SH-SY5Y (cell line): ENCODE results near the gene OIP5.

Source experiments
- GATA2 ChIP-seq: IDR thresholded peaks from 2 replicates; pipeline ENCODE4 v1.6.1; 2011; ENCODE audit warnings: mild to moderate bottlenecking, low read depth, low read length
- GATA3 ChIP-seq: IDR thresholded peaks from 2 replicates; pipeline ENCODE4 v1.6.1; 2011; ENCODE audit warnings: low read depth, mild to moderate bottlenecking, low read length, moderate library complexity

Gene OIP5

DNA sequence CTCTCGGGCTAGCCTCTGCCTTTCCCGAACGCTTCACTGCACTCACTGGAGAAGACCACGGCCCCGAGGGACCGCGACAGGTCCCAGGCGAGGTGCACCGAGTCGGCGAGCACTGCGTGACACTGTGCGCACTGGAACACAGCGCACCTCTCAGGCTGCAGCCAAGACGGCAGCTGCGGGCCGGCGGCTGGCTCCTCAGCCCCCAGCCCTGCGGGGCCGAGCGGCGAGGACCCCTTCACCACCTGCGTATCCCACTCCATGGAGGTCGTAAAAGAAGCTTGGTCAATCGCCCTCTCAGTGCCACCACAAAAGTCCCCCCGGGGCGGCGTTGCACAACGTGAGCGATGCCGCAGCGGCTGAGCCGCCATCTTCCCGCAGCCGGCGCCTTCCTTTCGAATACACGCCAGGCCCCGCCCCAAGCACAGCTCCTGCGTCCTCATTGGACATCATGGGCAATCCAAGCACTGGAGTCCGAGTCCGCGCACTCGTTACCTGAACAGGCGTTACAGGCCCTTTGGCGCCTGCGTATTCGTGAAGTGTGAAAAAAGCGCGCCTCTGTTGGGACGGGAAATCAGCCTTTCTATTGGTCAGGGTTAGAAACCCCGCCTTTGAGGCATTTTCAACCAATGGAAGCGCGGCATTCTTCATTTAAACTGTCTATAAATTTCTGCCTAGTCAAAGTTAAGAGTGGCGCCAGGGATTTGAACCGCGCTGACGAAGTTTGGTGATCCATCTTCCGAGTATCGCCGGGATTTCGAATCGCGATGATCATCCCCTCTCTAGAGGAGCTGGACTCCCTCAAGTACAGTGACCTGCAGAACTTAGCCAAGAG lies at the start of gene OIP5, which contains the start of gene NUSAP1:
Gene OIP5, minus strand, starts transcription at position 398 of the 832 bp plus-strand sequence. Its CDS starts 30 bp downstream, at position 368.
Gene NUSAP1, plus strand, starts transcription at position 688 of the 832 bp plus-strand sequence. Its CDS starts 77 bp downstream, at position 765.
- TF ChIP-seq GATA2 (no peak), GATA3 (no peak)

DNA sequence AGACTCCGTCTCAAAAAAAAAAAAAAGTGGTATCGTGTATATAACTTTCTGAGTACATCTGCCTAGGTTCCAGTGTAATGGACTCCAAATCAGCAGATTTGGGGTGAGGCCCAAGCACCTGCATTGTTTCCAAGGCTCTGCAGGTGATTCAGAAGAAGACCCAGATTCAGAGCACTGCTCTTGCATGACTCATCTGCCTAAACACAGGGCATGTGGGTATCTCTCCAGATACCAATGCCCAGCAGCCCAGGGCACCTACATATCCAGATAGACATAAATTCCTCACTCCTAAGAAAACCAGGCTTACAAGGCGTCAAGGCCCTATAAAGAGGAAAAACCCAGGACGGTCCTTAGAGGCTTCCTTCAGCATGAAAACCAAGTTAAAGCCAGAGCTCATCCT lies 45.6 kb upstream of the OIP5 start:
- no peak for TF ChIP-seq GATA3
- no peak for TF ChIP-seq GATA2

DNA sequence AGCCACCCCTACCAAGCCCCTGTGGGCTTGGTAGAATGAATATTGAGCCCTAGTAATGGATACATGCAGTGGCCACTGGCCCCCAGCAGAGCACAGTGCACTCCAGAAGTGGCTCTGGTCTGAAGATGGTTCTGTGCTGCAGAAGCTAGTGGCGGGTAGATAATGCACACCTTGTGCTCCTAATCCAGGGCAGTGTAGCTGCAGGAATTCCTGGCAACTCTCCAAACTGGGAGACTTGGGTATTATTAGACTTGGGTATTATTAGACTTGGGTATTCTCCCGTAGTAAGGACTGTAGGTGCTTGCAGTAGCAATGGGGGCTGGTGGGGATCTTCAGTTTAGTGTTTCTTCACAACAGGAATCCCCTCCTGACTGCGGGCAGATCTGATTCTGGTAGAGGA lies 35.0 kb upstream of the OIP5 start:
- TF ChIP-seq GATA3 (no peak), GATA2 (no peak)

GRCh38 chr15:41354371-41354770 lies 22.0 kb upstream of the OIP5 start:
- TF ChIP-seq GATA2 (no peak), GATA3 (no peak)

GRCh38 chr15:41350057-41350717 lies 17.8 kb upstream of the OIP5 start:
- TF ChIP-seq GATA3 (no peak), GATA2 (no peak)

DNA sequence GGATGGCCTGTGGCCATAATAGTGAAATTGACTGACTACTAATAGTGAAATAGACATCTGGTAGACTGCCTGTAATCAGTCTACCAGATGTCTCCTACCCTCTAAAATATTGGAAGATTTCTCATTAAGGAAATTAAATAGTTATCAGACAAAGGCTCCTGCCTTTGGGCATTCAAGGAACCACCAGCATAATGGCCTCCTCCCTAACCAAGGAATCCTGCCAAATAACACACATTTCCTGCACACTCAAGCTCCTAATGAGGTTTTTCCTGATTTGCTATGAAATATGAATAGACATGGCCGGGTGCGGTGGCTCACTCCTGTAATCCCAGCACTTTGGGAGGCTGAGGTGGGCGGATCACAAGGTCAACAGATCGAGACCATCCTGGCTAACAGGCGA lies 14.8 kb upstream of the OIP5 start:
- TF ChIP-seq GATA2 (no peak), GATA3 (no peak)

- no peak for TF ChIP-seq GATA3
- no peak for TF ChIP-seq GATA2
These were observed 9.1 kb upstream of the OIP5 start for GRCh38 chr15:41341519-41341918.

DNA sequence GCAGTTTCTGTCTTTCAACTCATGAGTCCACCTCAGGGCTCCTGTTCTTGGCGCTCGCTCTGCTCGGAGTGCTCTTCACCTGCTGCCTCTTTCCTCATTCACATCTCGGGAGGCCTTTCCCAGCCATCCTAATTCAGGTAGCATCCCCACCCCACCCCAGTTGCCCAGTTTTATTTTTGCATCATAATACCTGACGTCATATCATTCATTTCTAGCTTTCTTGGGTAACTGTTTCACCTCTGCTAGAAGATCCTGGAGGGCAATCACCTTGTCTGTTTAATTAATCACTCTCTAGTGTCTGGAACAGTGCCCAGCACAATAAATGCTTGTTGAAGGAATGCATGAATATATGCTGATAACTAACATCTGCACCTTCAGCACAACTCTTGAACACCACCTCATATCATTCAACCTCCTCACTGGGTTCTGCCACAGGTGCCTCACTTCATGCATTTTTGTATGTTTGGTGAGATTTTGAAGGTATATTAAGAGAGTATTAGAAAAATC lies 7.9 kb upstream of the OIP5 start:
- TF ChIP-seq GATA3 (no peak), GATA2 (no peak)

DNA sequence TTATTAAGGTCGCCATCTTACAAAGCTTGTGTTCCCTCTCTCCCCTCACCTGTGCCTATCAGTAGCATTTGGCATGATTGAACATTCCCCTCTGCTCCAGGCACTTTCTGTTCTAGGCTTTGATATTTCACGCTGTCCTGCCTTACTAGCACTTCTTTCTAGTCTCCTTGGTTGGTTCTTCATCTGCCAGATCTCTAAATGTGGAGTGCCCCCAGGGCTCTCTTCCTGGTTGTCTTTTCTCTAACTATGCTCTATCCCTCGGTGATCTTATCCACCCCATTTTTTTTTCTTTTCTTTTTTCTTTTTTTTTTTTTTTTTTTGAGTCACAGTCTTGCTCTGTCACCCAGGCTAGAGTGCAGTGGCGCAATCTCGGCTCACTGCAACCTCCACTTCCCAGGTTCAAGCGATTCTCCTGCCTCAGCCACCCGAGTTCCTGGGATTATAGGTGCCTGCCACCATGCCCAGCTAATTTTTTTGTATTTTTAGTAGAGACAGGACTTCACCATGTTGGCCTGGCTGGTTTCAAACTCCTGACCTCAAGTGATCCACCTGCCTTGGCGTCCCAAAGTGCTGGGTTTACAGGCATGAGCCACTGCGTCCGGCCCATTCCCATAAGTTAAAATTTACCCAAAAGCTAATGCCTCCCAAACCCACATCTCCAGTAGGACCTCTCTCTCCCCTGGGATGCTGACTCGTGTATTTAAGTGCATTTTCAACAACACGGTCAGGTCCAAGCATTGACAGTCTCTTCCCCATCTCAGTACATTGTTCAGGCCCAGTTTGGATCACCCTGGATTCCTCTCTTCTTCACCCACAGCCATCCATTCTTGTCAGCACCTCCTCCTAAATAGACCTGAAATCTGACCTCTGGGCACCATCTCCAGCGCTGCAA lies 5.5 kb upstream of the OIP5 start:
- TF ChIP-seq GATA3 (no peak), GATA2 (no peak)

DNA sequence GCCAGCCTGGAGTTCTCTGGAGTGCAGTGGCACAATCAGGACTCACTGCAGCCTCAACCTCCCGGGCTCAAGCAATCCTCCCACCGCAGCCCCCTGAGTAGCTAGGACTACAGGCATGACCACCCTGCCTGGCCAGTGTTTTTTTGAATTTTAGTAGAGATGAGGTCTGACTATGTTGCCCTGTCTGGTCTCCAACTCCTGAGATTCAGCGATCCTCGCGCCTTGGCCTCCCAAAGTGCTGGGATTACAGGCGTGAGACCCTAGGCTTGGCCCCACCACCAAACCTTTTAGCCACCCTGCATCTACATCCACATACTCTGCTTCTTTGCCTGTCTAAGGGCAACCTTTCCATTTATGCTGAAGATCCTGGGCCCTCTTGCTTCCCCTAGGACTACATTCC lies 4.7 kb upstream of the OIP5 start:
- TF ChIP-seq GATA3 (no peak), GATA2 (no peak)

GRCh38 chr15:41336549-41336948 lies 4.2 kb upstream of the OIP5 start:
- no peak for TF ChIP-seq GATA3

DNA sequence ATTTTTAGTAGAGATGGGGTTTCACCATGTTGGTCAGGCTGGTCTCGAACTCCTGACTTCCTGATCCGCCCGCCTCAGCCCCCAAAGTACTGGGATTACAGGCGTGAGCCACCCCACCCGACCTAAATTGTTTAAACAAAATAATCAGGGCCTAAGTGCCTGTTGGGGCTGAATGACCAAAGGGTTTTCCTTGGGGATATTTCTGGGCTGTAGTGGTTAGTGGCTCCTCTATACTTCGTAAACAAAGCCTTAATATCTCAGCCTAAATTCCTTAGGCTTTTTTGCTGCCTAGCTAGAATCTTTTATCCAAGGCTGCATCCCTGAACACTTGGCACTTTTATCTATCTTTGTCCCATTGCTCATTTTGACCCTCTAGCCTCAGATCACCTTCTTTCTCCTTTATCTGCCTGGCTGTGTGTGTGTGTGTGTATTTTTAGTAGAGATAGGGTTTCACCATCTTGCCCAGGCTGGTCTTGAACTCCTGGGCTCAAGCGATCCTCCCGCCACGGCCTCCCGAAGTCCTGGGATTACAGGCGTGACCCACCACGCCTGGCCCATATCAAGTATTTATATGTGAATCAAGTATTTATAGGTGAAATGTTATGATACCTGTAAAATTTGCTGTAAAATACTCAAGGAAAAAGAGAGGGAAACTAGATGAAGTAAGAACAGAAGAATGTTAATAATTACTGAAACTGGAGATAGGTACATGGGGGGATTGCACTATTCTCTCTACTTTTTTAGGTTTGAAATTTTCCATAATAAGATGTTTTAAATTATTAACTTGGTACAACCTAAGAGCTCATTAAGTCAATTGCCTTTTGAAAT lies 2.1 kb upstream of the OIP5 start:
- TF ChIP-seq GATA3 (no peak), GATA2 (no peak)

GRCh38 chr15:41333026-41333562 lies 703 bp upstream of the OIP5 start:
- 0 out of 2 replicates have a peak, but pooled peaks have one; percentile 5 for TF ChIP-seq GATA2
- no peak for TF ChIP-seq GATA3

GRCh38 chr15:41331833-41332193 lies 578 bp downstream of the OIP5 start:
- TF ChIP-seq GATA3 (no peak), GATA2 (no peak)
